ENCODE data around the gene JRKL.

GRCh38 chr11:96367342-96367741, 22.5 kb upstream of the JRKL start:
- TF ChIP-seq, protein P1, sequence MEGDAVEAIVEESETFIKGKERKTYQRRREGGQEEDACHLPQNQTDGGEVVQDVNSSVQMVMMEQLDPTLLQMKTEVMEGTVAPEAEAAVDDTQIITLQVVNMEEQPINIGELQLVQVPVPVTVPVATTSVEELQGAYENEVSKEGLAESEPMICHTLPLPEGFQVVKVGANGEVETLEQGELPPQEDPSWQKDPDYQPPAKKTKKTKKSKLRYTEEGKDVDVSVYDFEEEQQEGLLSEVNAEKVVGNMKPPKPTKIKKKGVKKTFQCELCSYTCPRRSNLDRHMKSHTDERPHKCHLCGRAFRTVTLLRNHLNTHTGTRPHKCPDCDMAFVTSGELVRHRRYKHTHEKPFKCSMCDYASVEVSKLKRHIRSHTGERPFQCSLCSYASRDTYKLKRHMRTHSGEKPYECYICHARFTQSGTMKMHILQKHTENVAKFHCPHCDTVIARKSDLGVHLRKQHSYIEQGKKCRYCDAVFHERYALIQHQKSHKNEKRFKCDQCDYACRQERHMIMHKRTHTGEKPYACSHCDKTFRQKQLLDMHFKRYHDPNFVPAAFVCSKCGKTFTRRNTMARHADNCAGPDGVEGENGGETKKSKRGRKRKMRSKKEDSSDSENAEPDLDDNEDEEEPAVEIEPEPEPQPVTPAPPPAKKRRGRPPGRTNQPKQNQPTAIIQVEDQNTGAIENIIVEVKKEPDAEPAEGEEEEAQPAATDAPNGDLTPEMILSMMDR (conservative IDR thresholded peaks at IDR 0.05 in 1 of 2, IDR thresholded peaks at IDR 0.05 in 1 of 2; ENCODE audit: extremely low read depth in 1 of 2, insufficient read depth in 1 of 2, low read depth in 1 of 2, low read length in 2 of 2): no peak
- no peak for TF ChIP-seq EZH2 (IDR thresholded peaks at IDR 0.05; ENCODE audit: borderline replicate concordance, low read length)

Data from mammary epithelial cell (primary cell).